Ishikawa (cell line): ENCODE measurements around the gene VTN.
A peak's percentile ranks its signal among the peaks of the same experiment; 100 is the strongest.

Experiments
- EGR1 ChIP-seq: IDR thresholded peaks from 2 replicates; pipeline ENCODE4 v1.6.1; 2012
- RAD21 ChIP-seq: IDR thresholded peaks from 2 replicates; pipeline ENCODE4 v1.6.1; 2012; ENCODE audit warnings: low read depth
- TAF1 ChIP-seq: IDR thresholded peaks from 2 replicates; pipeline ENCODE4 v1.6.1; 2012; ENCODE audit warnings: low read depth, mild to moderate bottlenecking
- YY1 ChIP-seq: IDR thresholded peaks from 2 replicates; pipeline ENCODE4 v1.6.1; 2012; ENCODE audit warnings: low read depth
- TF ChIP-seq, protein P1 (sequence below): IDR thresholded peaks from 2 replicates; pipeline ENCODE4 v1.6.1; 2012
- TF ChIP-seq, protein P2 (sequence below): IDR thresholded peaks from 2 replicates; pipeline ENCODE4 v1.6.1; 2012; ENCODE audit warnings: low read depth, mild to moderate bottlenecking

DNA sequence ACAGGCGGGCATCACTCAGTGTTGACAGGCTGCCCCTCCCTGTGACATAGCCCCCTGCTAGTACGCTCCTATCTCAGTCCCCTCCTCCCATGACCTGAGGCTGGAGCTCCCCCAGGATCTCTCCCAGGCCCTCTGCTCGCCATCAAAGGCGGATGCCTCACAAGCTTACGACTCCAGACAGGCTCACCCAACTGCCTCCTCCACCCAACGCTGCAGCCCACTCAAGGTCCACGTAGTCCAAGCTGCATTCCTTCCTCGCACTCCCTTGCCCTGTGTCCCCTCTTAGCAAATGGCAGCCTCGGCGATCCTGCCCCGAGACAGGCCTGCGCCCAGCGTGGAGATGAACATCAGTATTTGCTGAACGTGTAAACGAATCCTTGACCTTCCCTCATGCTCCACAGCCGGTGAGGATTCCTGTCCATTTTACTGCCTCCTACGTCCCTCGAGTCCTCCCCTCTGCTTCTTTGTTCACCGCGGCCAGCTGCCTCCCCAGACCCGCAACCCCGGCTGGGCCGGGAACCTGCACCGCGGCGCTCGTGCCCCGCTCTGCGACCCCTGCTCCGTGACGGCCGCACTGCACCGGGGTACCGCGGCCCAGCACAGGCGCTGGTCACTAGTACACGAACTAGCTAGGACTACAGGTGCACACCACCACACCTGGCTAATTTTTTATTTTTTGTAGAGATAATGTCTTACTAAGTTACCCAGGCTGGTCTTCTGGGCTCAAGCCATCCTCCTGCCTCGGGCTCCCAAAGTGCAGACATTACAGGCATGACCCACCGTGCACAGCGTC is 51.9 kb downstream of the VTN start:
- TF ChIP-seq RAD21 = peak; percentile 48; the same call in 1 of the 2 replicates
- TF ChIP-seq YY1 = no peak
- TF ChIP-seq EGR1 = no peak
- TF ChIP-seq, protein P1, sequence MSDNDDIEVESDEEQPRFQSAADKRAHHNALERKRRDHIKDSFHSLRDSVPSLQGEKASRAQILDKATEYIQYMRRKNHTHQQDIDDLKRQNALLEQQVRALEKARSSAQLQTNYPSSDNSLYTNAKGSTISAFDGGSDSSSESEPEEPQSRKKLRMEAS = 0 out of 2 replicates have a peak, but pooled peaks have one; percentile 27
- TF ChIP-seq TAF1 = no peak; the same call in 1 of the 2 replicates
- TF ChIP-seq, protein P2, sequence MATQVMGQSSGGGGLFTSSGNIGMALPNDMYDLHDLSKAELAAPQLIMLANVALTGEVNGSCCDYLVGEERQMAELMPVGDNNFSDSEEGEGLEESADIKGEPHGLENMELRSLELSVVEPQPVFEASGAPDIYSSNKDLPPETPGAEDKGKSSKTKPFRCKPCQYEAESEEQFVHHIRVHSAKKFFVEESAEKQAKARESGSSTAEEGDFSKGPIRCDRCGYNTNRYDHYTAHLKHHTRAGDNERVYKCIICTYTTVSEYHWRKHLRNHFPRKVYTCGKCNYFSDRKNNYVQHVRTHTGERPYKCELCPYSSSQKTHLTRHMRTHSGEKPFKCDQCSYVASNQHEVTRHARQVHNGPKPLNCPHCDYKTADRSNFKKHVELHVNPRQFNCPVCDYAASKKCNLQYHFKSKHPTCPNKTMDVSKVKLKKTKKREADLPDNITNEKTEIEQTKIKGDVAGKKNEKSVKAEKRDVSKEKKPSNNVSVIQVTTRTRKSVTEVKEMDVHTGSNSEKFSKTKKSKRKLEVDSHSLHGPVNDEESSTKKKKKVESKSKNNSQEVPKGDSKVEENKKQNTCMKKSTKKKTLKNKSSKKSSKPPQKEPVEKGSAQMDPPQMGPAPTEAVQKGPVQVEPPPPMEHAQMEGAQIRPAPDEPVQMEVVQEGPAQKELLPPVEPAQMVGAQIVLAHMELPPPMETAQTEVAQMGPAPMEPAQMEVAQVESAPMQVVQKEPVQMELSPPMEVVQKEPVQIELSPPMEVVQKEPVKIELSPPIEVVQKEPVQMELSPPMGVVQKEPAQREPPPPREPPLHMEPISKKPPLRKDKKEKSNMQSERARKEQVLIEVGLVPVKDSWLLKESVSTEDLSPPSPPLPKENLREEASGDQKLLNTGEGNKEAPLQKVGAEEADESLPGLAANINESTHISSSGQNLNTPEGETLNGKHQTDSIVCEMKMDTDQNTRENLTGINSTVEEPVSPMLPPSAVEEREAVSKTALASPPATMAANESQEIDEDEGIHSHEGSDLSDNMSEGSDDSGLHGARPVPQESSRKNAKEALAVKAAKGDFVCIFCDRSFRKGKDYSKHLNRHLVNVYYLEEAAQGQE = no peak
